ENCODE measurements around the gene DPYSL4.

DNA sequence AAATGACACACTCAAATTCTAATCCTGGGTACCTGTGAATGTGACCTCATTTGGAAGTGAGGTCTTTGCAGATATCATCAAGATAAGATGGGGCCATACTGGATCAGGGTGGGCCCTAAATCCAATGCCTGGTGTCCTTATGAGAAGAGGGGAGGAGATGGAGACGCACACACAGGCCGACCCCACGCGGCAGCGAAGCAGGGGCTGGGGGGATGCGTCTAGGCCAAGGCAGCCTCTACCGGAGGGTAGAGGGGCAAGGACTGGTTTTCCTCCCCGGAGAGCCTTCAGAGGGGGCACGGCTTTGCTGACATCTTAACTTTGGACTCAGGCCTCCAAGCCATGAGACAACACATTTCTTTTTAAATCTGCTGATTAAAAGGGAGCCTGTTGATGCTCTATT is 33.3 kb downstream of the DPYSL4 start:
- TF ChIP-seq EZH2 (IDR thresholded peaks at IDR 0.05; ENCODE audit: low read depth, unreplicated experiment) (no peak), POLR2AphosphoS5 (IDR thresholded peaks at IDR 0.05; ENCODE audit: low read depth) (no peak), JUNB (IDR thresholded peaks at IDR 0.05; ENCODE audit: unreplicated experiment) (no peak), EZH2phosphoT487 (IDR thresholded peaks at IDR 0.05; ENCODE audit: unreplicated experiment) (no peak), CREB1 (CRISPR knock-in tag; IDR thresholded peaks at IDR 0.05; ENCODE audit: low read depth) (no peak)
- TF ChIP-seq, protein P1, sequence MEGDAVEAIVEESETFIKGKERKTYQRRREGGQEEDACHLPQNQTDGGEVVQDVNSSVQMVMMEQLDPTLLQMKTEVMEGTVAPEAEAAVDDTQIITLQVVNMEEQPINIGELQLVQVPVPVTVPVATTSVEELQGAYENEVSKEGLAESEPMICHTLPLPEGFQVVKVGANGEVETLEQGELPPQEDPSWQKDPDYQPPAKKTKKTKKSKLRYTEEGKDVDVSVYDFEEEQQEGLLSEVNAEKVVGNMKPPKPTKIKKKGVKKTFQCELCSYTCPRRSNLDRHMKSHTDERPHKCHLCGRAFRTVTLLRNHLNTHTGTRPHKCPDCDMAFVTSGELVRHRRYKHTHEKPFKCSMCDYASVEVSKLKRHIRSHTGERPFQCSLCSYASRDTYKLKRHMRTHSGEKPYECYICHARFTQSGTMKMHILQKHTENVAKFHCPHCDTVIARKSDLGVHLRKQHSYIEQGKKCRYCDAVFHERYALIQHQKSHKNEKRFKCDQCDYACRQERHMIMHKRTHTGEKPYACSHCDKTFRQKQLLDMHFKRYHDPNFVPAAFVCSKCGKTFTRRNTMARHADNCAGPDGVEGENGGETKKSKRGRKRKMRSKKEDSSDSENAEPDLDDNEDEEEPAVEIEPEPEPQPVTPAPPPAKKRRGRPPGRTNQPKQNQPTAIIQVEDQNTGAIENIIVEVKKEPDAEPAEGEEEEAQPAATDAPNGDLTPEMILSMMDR (conservative IDR thresholded peaks at IDR 0.05; ENCODE audit: low read depth in 2 of 2) = no peak
- TF ChIP-seq, protein P2, sequence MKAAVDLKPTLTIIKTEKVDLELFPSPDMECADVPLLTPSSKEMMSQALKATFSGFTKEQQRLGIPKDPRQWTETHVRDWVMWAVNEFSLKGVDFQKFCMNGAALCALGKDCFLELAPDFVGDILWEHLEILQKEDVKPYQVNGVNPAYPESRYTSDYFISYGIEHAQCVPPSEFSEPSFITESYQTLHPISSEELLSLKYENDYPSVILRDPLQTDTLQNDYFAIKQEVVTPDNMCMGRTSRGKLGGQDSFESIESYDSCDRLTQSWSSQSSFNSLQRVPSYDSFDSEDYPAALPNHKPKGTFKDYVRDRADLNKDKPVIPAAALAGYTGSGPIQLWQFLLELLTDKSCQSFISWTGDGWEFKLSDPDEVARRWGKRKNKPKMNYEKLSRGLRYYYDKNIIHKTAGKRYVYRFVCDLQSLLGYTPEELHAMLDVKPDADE (IDR thresholded peaks at IDR 0.05) = no peak
- TF ChIP-seq, protein P3, sequence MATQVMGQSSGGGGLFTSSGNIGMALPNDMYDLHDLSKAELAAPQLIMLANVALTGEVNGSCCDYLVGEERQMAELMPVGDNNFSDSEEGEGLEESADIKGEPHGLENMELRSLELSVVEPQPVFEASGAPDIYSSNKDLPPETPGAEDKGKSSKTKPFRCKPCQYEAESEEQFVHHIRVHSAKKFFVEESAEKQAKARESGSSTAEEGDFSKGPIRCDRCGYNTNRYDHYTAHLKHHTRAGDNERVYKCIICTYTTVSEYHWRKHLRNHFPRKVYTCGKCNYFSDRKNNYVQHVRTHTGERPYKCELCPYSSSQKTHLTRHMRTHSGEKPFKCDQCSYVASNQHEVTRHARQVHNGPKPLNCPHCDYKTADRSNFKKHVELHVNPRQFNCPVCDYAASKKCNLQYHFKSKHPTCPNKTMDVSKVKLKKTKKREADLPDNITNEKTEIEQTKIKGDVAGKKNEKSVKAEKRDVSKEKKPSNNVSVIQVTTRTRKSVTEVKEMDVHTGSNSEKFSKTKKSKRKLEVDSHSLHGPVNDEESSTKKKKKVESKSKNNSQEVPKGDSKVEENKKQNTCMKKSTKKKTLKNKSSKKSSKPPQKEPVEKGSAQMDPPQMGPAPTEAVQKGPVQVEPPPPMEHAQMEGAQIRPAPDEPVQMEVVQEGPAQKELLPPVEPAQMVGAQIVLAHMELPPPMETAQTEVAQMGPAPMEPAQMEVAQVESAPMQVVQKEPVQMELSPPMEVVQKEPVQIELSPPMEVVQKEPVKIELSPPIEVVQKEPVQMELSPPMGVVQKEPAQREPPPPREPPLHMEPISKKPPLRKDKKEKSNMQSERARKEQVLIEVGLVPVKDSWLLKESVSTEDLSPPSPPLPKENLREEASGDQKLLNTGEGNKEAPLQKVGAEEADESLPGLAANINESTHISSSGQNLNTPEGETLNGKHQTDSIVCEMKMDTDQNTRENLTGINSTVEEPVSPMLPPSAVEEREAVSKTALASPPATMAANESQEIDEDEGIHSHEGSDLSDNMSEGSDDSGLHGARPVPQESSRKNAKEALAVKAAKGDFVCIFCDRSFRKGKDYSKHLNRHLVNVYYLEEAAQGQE (IDR thresholded peaks at IDR 0.05; ENCODE audit: unreplicated experiment) = no peak

All from GM23338 (cell line).